ENCODE results near the gene FAM185A.
"Not testable (repeated sequence)": the region's sequence is repeated elsewhere in the genome, so short reads cannot be mapped to it uniquely, and the experiment has no call there.

Gene FAM185A

GRCh38 chr7:102730431-102730830 lies 18.4 kb upstream of the FAM185A start:
- H4K20me1 ChIP-seq (ENCODE audit: control insufficient read depth, insufficient read depth, low read depth, low read length); H3K36me3 ChIP-seq (ENCODE audit: control insufficient read depth, low read length); H3K27me3 ChIP-seq (ENCODE audit: control insufficient read depth, low read length); H3K9me2 ChIP-seq (replicated peaks; ENCODE audit: control insufficient read depth, low read length); H3K4me2 ChIP-seq (ENCODE audit: low read length); H3K4me1 ChIP-seq (ENCODE audit: control insufficient read depth, low read length); H3K4me3 ChIP-seq (ENCODE audit: low read length); H3K27ac ChIP-seq (ENCODE audit: low read depth, low read length); H3K9me3 ChIP-seq (ENCODE audit: control insufficient read depth, insufficient read depth, low read length); H3K79me2 ChIP-seq (ENCODE audit: control insufficient read depth, low read length); H3F3A ChIP-seq (ENCODE audit: control insufficient read depth, insufficient read depth): not testable (repeated sequence)

- H3K79me2 ChIP-seq (ENCODE audit: control insufficient read depth, low read length); H3F3A ChIP-seq (ENCODE audit: control insufficient read depth, insufficient read depth); H3K36me3 ChIP-seq (ENCODE audit: control insufficient read depth, low read length); H3K4me3 ChIP-seq (ENCODE audit: low read length); H3K9me2 ChIP-seq (replicated peaks; ENCODE audit: control insufficient read depth, low read length); H4K20me1 ChIP-seq (ENCODE audit: control insufficient read depth, insufficient read depth, low read depth, low read length); H3K9me3 ChIP-seq (ENCODE audit: control insufficient read depth, insufficient read depth, low read length); H3K27me3 ChIP-seq (ENCODE audit: control insufficient read depth, low read length); H3K27ac ChIP-seq (ENCODE audit: low read depth, low read length): not testable (repeated sequence)
- Histone ChIP-seq H3K4me1 (ENCODE audit: control insufficient read depth, low read length) (peaks cover 10% of the 10 kb centered on the region), H3K4me2 (ENCODE audit: low read length) (peak overlapping the region; percentile 14; the same call in 1 of the 2 replicates)
These were observed 6.6 kb upstream of the FAM185A start for GRCh38 chr7:102742002-102742771.

GRCh38 chr7:102743861-102744260 lies 4.9 kb upstream of the FAM185A start:
- not testable (repeated sequence) for H3K27ac ChIP-seq (ENCODE audit: low read depth, low read length); H3K4me3 ChIP-seq (ENCODE audit: low read length); H4K20me1 ChIP-seq (ENCODE audit: control insufficient read depth, insufficient read depth, low read depth, low read length); H3F3A ChIP-seq (ENCODE audit: control insufficient read depth, insufficient read depth); H3K27me3 ChIP-seq (ENCODE audit: control insufficient read depth, low read length); H3K9me3 ChIP-seq (ENCODE audit: control insufficient read depth, insufficient read depth, low read length); H3K36me3 ChIP-seq (ENCODE audit: control insufficient read depth, low read length); H3K79me2 ChIP-seq (ENCODE audit: control insufficient read depth, low read length); H3K4me2 ChIP-seq (ENCODE audit: low read length); H3K9me2 ChIP-seq (replicated peaks; ENCODE audit: control insufficient read depth, low read length)
- H3K4me1 ChIP-seq (ENCODE audit: control insufficient read depth, low read length) = peaks cover 16% of the 10 kb centered on the region

- not testable (repeated sequence) for H3K9me3 ChIP-seq (ENCODE audit: control insufficient read depth, insufficient read depth, low read length); H3K27me3 ChIP-seq (ENCODE audit: control insufficient read depth, low read length); H3F3A ChIP-seq (ENCODE audit: control insufficient read depth, insufficient read depth); H3K27ac ChIP-seq (ENCODE audit: low read depth, low read length); H3K4me3 ChIP-seq (ENCODE audit: low read length); H3K4me2 ChIP-seq (ENCODE audit: low read length); H4K20me1 ChIP-seq (ENCODE audit: control insufficient read depth, insufficient read depth, low read depth, low read length); H3K36me3 ChIP-seq (ENCODE audit: control insufficient read depth, low read length); H3K9me2 ChIP-seq (replicated peaks; ENCODE audit: control insufficient read depth, low read length)
- Histone ChIP-seq H3K79me2 (ENCODE audit: control insufficient read depth, low read length) (peaks cover 18% of the 10 kb centered on the region), H3K4me1 (ENCODE audit: control insufficient read depth, low read length) (peaks cover 27% of the 10 kb centered on the region)
These were observed 3.1 kb upstream of the FAM185A start for GRCh38 chr7:102745494-102746288.

GRCh38 chr7:102749445-102749786 lies 617 bp downstream of the FAM185A start:
- Histone ChIP-seq H3K4me1 (ENCODE audit: control insufficient read depth, low read length) (peaks cover 20% of the 10 kb centered on the region), H3K4me2 (ENCODE audit: low read length) (peak overlapping the region; percentile 78), H3K79me2 (ENCODE audit: control insufficient read depth, low read length) (peaks cover 22% of the 10 kb centered on the region), H3K4me3 (ENCODE audit: low read length) (peak overlapping the region; percentile 83)
- H3F3A ChIP-seq (ENCODE audit: control insufficient read depth, insufficient read depth); H3K27me3 ChIP-seq (ENCODE audit: control insufficient read depth, low read length); H4K20me1 ChIP-seq (ENCODE audit: control insufficient read depth, insufficient read depth, low read depth, low read length); H3K9me3 ChIP-seq (ENCODE audit: control insufficient read depth, insufficient read depth, low read length); H3K27ac ChIP-seq (ENCODE audit: low read depth, low read length); H3K36me3 ChIP-seq (ENCODE audit: control insufficient read depth, low read length); H3K9me2 ChIP-seq (replicated peaks; ENCODE audit: control insufficient read depth, low read length): not testable (repeated sequence)

All from DOHH2 (cell line).